ENCODE results near the gene UNCX. TPM values are rescaled to one million over a fixed set of nuclear protein-coding genes. Genes with fewer than 3 reads are reported as not detected.

Gene UNCX
- total RNA-seq, 6 experiments from 2014 or later: not detected

- peaks cover 63% of the 10 kb centered on the region for H3K27me3 Mint-ChIP-seq (ENCODE audit: insufficient read depth)
- H3K36me3 Mint-ChIP-seq (ENCODE audit: low read depth): no peaks in the 10 kb centered on the region
- no peak for DNase-seq
Measured at GRCh38 chr7:1214516-1214915, 18.2 kb upstream of the UNCX start.

GRCh38 chr7:1218541-1219165, 14.0 kb upstream of the UNCX start:
- no peak overlapping the region for H3K4me3 Mint-ChIP-seq
- no peaks in the 10 kb centered on the region for H3K36me3 Mint-ChIP-seq (ENCODE audit: low read depth)
- no peak overlapping the region for H3K27ac Mint-ChIP-seq
- H3K9me3 Mint-ChIP-seq: no peaks in the 10 kb centered on the region
- H3K27me3 Mint-ChIP-seq (ENCODE audit: insufficient read depth): peaks cover 58% of the 10 kb centered on the region
- no peak for DNase-seq
- TF ChIP-seq CTCF (IDR thresholded peaks at IDR 0.05): no peak
- no peaks in the 10 kb centered on the region for H3K4me1 Mint-ChIP-seq (ENCODE audit: low read depth)

More at GRCh38 chr7:1214516-1214915, 18.2 kb upstream of the UNCX start:
- Mint-ChIP-seq H3K4me1 (ENCODE audit: low read depth) (no peaks in the 10 kb centered on the region), H3K4me3 (no peak overlapping the region), H3K27ac (no peak overlapping the region), H3K9me3 (no peaks in the 10 kb centered on the region)
- TF ChIP-seq CTCF (IDR thresholded peaks at IDR 0.05): no peak

GRCh38 chr7:1219498-1219897, 13.2 kb upstream of the UNCX start:
- H3K27ac Mint-ChIP-seq: no peak overlapping the region
- H3K4me3 Mint-ChIP-seq: no peak overlapping the region
- H3K4me1 Mint-ChIP-seq (ENCODE audit: low read depth): no peaks in the 10 kb centered on the region
- H3K9me3 Mint-ChIP-seq: no peaks in the 10 kb centered on the region
- no peak for DNase-seq
- H3K36me3 Mint-ChIP-seq (ENCODE audit: low read depth): no peaks in the 10 kb centered on the region
- H3K27me3 Mint-ChIP-seq (ENCODE audit: insufficient read depth): peaks cover 53% of the 10 kb centered on the region
- no peak for TF ChIP-seq CTCF (IDR thresholded peaks at IDR 0.05)

GRCh38 chr7:1220000-1220726, 12.5 kb upstream of the UNCX start:
- no peak for DNase-seq
- no peak for TF ChIP-seq CTCF (IDR thresholded peaks at IDR 0.05)
- Mint-ChIP-seq H3K9me3 (no peaks in the 10 kb centered on the region), H3K4me3 (no peak overlapping the region), H3K27ac (no peak overlapping the region), H3K36me3 (ENCODE audit: low read depth) (no peaks in the 10 kb centered on the region), H3K27me3 (ENCODE audit: insufficient read depth) (peaks cover 52% of the 10 kb centered on the region), H3K4me1 (ENCODE audit: low read depth) (no peaks in the 10 kb centered on the region)

GRCh38 chr7:1220977-1221745, 11.5 kb upstream of the UNCX start:
- H3K4me3 Mint-ChIP-seq: no peak overlapping the region
- no peaks in the 10 kb centered on the region for H3K4me1 Mint-ChIP-seq (ENCODE audit: low read depth)
- H3K36me3 Mint-ChIP-seq (ENCODE audit: low read depth): no peaks in the 10 kb centered on the region
- DNase-seq: no peak
- H3K9me3 Mint-ChIP-seq: no peaks in the 10 kb centered on the region
- H3K27me3 Mint-ChIP-seq (ENCODE audit: insufficient read depth): peaks cover 52% of the 10 kb centered on the region
- no peak overlapping the region for H3K27ac Mint-ChIP-seq
- TF ChIP-seq CTCF (IDR thresholded peaks at IDR 0.05): no peak
